C4-2B (cell line): Measurements from ENCODE around the gene NKX3-2.

Source experiments
- H3K27ac ChIP-seq: fragments of 450-650 bp; 2 replicates; pipeline ENCODE4 v1.5.1; 2017
- CTCF ChIP-seq: fragments of 450-650 bp; conservative IDR thresholded peaks from 2 replicates; pipeline ENCODE4 v1.5.1; 2017; ENCODE audit warnings: mild to moderate bottlenecking
- ZFX ChIP-seq: fragments of 450-650 bp; IDR thresholded peaks from 2 replicates; pipeline ENCODE4 v1.6.1; 2017

The NKX3-2 gene

GRCh38 chr4:13540446-13541175, 3.7 kb downstream of the NKX3-2 start:
- H3K27ac ChIP-seq = no peak overlapping the region
- TF ChIP-seq ZFX (no peak), CTCF (no peak)

DNA sequence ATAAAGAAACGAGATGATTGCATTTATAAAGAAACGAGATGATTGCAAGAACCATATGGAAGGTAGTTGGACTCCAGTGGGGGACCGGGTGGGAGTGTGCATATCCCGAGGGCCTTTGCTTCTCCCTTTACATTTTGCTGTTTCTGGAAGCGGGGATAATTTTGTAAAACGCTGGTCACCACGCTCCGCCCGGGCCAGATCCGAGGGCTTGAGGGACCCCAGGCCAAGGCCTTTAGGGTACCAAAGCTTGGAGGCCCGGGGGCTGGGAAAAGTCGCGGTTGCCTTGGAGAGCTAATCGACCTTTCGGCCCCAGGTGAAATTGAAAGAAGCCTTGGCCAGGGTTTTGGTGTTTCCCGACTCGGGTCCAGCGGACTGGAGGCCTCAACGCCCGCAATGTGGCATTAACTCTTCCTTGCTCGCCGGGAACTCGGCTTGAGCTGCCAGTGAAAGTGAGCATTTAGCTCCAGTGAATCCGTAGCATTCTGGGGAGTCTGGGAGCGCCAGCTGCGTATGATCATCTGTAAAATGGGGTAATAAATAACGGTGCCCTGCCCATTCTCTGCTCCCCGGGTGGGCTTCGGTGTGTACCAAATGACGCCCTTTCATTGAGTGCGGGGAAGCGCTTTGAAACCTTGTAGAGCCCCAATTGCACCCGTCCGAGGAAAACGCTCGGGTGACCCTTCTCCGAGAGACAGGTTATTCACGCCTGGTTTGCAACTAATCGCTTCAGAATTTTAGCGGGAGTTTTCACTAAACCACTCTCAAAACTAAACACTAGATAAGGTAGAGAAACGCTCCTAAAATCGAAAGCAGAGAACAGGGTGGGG, 4.5 kb downstream of the NKX3-2 start:
- TF ChIP-seq CTCF = no peak
- no peak for TF ChIP-seq ZFX
- no peak overlapping the region for H3K27ac ChIP-seq

GRCh38 chr4:13539047-13539618, 5.2 kb downstream of the NKX3-2 start:
- H3K27ac ChIP-seq = no peak overlapping the region
- TF ChIP-seq ZFX = no peak
- TF ChIP-seq CTCF = no peak

DNA sequence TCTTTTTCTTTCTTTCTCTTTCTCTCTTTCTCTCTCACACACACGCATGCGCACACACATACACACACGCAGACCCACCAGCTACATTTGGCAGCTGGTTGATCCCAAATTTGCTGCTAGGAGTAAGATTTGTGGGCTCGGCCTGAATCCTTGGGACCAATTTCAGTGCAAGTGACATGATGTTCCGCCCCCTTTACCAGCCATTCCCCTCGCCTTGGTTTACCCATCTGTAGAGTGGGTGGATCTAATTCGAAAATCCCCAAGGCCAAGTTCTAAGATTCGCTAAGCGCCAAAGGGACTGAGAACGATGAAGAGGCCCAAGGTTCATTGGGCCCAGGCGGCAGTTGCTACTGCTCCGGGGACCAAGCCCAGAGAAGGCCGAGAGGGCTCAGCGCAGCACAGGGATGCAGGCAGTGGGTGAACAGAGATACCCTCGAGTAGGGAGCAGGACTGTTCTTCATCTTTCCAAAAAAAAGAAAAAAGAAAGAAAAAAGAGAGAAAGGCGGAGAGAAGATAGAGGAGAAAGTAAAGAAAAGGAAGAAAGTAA, 5.8 kb downstream of the NKX3-2 start:
- TF ChIP-seq CTCF (no peak), ZFX (no peak)
- no peak overlapping the region for H3K27ac ChIP-seq

- H3K27ac ChIP-seq = no peak overlapping the region
- TF ChIP-seq CTCF (no peak), ZFX (no peak)
These were observed 6.5 kb downstream of the NKX3-2 start for GRCh38 chr4:13537832-13538177.

- no peak overlapping the region for H3K27ac ChIP-seq
- TF ChIP-seq CTCF (no peak), ZFX (no peak)
These were observed 7.1 kb downstream of the NKX3-2 start for GRCh38 chr4:13537011-13537831.
